Lung (tissue), 12 donors: ENCODE data around the gene PATJ. TPM values are rescaled to one million over a fixed set of nuclear protein-coding genes. Genes with fewer than 3 reads are reported as not detected.
A peak's percentile ranks its signal among the peaks of the same experiment; 100 is the strongest.

Experiments used
- ATAC-seq: fragments of 200-7000 bp; cut with Tn5 transposase; one replicate; pipeline ENCODE4 v1.9.1; 2020; ENCODE audit warnings: moderate number of reproducible peaks; ENCODE audit not compliant: insufficient read depth, low FRiP score
- DNase-seq, 3 donors: peaks; one replicate each; pipeline ENCODE4 v3.0.0-alpha.2; 2013 to 2017
- H3K27ac ChIP-seq, 2 donors: one replicate each; pipeline ENCODE4 v1.5.1; 2013; ENCODE audit warnings: mild to moderate bottlenecking in 2 of 2, moderate library complexity in 2 of 2, control low read depth in 1 of 2, inconsistent platforms in 1 of 2, low read depth in 1 of 2, low read length in 1 of 2
- H3K27me3 ChIP-seq, 3 donors: one replicate each; pipeline ENCODE4 v1.5.1; 2013; ENCODE audit warnings: low read length in 2 of 3; ENCODE audit not compliant: control insufficient read depth in 3 of 3, insufficient read depth in 3 of 3
- H3K36me3 ChIP-seq, 4 donors: one replicate each; pipeline ENCODE4 v1.5.1; 2013; ENCODE audit warnings: low read length in 4 of 4, mild to moderate bottlenecking in 1 of 4, moderate library complexity in 1 of 4; ENCODE audit not compliant: control insufficient read depth in 4 of 4, insufficient read depth in 4 of 4
- H3K4me1 ChIP-seq, 5 donors: one replicate each; pipeline ENCODE4 v1.5.1; 2013; ENCODE audit warnings: low read length in 5 of 5, mild to moderate bottlenecking in 2 of 5, moderate library complexity in 1 of 5; ENCODE audit not compliant: control insufficient read depth in 5 of 5, insufficient read depth in 5 of 5
- H3K4me3 ChIP-seq: one replicate; pipeline ENCODE4 v1.5.1; 2013; ENCODE audit warnings: mild to moderate bottlenecking, control low read depth, moderate library complexity
- H3K9ac ChIP-seq, 2 donors: one replicate each; pipeline ENCODE4 v1.5.1; 2013; ENCODE audit warnings: low read length in 2 of 2, control low read depth in 1 of 2; ENCODE audit not compliant: insufficient read depth in 1 of 2
- H3K9me3 ChIP-seq, 4 donors: one replicate each; pipeline ENCODE4 v1.5.1; 2013; ENCODE audit warnings: low read length in 3 of 4, mild to moderate bottlenecking in 1 of 4, moderate library complexity in 1 of 4; ENCODE audit not compliant: control insufficient read depth in 4 of 4, insufficient read depth in 3 of 4
- WGBS, 2 donors: extraction: QIAGEN DNeasy Blood & Tissue Kit; methylation state at CpG; one replicate each; pipeline ENCODE4 v1.1.7; 2013; 5-methylcytosine and 5-hydroxymethylcytosine counted together
- polyA plus RNA-seq, 2 donors: library from polyadenylated mRNA; stranded (reverse); fragments of 200-250 nt; gene quantifications; one replicate each; pipeline ENCODE4 v1.2.1, GENCODE V29; 2013
- total RNA-seq, 2 donors: library from RNA; depleted of rRNA in 1 of 2; stranded (reverse); fragments of >200 nt in 1 of 2; gene quantifications; one replicate each; pipeline ENCODE4 v1.2.1, GENCODE V29; 2014 to 2021
- TF ChIP-seq, protein P1 (sequence below): IDR thresholded peaks from 2 replicates; pipeline ENCODE4 v1.5.1; 2012; ENCODE audit warnings: mild to moderate bottlenecking; ENCODE audit errors: control extremely low read depth, extremely low read depth
- donor health status: control.
- donor health status: control.
- donor health status: Bipolar disorder and iron deficiency.
- donor health status: healthy.
- donor health status: DM: yes; HTN: yes; CAD: no.

The PATJ gene
- total and polyA plus RNA-seq, 4 donors = 5.3 to 115 (median 26.8) TPM

DNA sequence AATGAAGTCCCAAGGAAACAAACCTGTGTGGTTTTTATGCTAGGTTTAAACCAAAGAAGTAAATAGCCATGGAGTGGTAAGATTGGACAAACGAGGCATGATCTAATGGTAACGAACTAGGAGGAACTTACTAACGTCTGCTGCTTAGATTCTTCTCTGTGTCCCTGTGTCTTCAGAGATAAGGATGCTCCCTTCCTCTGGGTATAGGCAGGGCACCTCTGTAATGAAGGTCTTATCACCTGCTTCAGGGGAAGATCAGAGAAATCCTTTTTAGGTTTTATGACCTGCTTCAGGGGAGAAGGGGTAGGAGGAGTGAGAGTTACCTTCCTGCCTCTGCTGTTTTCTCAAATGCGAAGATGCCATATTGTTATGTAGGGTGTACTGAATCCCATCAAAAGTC is 237.4 kb downstream of the PATJ start:
- Histone ChIP-seq H3K36me3 (no peaks in the 10 kb centered on the region), H3K9me3 (no peaks in the 10 kb centered on the region), H3K27me3 (no peaks in the 10 kb centered on the region), H3K27ac (no peak overlapping the region), H3K9ac (no peak overlapping the region), H3K4me1 (no peaks in the 10 kb centered on the region), H3K4me3 (no peak overlapping the region)
- DNase-seq (no peak), ATAC-seq (no peak)
- 93 to 94% methylated on average over 4 of the region's 4 CpGs for WGBS, 2 donors
- TF ChIP-seq, protein P1, sequence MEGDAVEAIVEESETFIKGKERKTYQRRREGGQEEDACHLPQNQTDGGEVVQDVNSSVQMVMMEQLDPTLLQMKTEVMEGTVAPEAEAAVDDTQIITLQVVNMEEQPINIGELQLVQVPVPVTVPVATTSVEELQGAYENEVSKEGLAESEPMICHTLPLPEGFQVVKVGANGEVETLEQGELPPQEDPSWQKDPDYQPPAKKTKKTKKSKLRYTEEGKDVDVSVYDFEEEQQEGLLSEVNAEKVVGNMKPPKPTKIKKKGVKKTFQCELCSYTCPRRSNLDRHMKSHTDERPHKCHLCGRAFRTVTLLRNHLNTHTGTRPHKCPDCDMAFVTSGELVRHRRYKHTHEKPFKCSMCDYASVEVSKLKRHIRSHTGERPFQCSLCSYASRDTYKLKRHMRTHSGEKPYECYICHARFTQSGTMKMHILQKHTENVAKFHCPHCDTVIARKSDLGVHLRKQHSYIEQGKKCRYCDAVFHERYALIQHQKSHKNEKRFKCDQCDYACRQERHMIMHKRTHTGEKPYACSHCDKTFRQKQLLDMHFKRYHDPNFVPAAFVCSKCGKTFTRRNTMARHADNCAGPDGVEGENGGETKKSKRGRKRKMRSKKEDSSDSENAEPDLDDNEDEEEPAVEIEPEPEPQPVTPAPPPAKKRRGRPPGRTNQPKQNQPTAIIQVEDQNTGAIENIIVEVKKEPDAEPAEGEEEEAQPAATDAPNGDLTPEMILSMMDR = no peak

DNA sequence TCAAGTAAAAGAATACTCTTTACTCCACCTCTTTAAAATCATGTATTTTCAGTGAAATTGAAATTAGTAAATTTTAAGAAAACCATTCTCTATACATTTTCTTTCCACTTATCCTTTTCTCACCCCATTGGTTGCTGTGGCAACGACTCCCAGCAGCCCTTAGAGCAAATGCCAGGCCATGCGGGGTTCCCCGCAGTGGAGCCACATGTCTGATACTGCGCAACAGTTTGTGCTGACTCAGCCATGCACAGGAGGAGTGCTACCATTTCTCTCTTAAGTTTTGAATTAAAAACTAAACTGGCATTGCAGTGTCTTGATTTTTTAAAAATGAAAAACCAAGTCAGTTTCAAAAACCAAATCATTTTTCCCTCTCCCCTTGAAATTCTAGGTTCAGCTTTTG is 238.3 kb downstream of the PATJ start:
- peak; percentile 63 to 72 (median 66) for DNase-seq
- no peaks in the 10 kb centered on the region for H3K4me1 ChIP-seq
- whole genome bisulfite sequencing, 2 donors = 66 to 81% methylated on average over 4 of the region's 4 CpGs

DNA sequence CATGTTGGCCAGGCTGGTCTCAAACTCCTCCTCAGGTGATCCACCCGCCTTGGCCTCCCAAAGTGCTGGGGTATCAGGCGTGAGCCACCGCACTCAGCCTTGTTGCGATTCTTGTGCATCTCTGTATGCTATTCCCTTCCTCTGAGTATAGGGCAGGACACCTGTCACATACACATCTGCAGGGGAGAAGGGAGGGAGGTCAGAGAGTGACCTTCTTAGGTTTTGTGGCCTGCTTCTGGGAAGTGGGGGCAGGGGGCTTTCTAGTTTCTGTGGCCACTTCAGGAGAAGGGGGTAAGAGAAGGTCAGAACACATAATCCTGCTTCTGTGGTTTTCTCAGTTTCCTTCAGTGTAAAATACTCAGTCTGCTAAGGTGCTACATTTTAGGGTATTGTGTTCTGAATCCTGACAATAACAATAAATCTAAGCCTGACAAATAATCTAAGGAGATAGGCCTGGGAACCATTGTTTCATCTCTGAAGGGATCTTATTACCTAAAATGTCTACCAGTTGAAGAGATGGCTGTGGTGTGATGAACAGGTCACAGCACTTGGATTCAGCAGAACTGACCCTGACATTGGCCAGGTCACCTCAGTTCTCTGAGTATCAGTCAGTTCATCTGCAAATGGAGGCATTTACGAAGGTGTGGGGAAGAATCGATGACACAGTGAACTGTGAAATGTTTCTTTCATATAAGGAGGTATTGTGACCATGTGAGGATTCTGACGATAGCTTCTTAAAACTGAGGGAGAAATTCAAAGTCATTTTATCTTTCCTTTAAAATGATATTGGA is 239.8 kb downstream of the PATJ start:
- ATAC-seq (no peak), DNase-seq (no peak)
- no peak overlapping the region for H3K9ac ChIP-seq
- no peaks in the 10 kb centered on the region for H3K9me3 ChIP-seq
- H3K36me3 ChIP-seq = no peaks in the 10 kb centered on the region
- no peak overlapping the region for H3K4me3 ChIP-seq
- TF ChIP-seq, protein P1 = no peak
- no peaks in the 10 kb centered on the region for H3K4me1 ChIP-seq
- H3K27me3 ChIP-seq = no peaks in the 10 kb centered on the region
- no peak overlapping the region for H3K27ac ChIP-seq
- WGBS, 2 donors = 95 to 96% methylated on average over 7 of the region's 7 CpGs

More for the DNA sequence above, 238.3 kb downstream of the PATJ start:
- Histone ChIP-seq H3K9me3 (no peaks in the 10 kb centered on the region), H3K36me3 (no peaks in the 10 kb centered on the region), H3K27me3 (no peaks in the 10 kb centered on the region), H3K4me3 (no peak overlapping the region), H3K27ac (no peak overlapping the region), H3K9ac (no peak overlapping the region)
- TF ChIP-seq, protein P1 = no peak
- no peak for ATAC-seq
